Embryonic facial prominence (tissue), 1 donor: ENCODE results near the gene TRIM13.
A peak's percentile ranks its signal among the peaks of the same experiment; 100 is the strongest.
"Not testable (repeated sequence)": the region's sequence is repeated elsewhere in the genome, so short reads cannot be mapped to it uniquely, and the experiment has no call there.

Experiments
- DNase-seq: peaks from one replicate; pipeline ENCODE4 v3.0.0-alpha.2; 2016; ENCODE audit errors: extremely low spot score

TRIM13 gene

GRCh38 chr13:49996951-49997895 lies at the start of gene TRIM13:
Gene TRIM13 (plus strand): TSS chr13:49997042. CDS start chr13:50011941, 14,899 bp downstream.
- peak; percentile 83 for DNase-seq

GRCh38 chr13:49948777-49949270 lies 48.0 kb upstream of the TRIM13 start:
- not testable (repeated sequence) for DNase-seq

GRCh38 chr13:49951754-49952535 lies 44.9 kb upstream of the TRIM13 start:
- no peak for DNase-seq

GRCh38 chr13:49953560-49953959 lies 43.3 kb upstream of the TRIM13 start:
- no peak for DNase-seq

GRCh38 chr13:49954674-49955455 lies 42.0 kb upstream of the TRIM13 start:
- no peak for DNase-seq

- no peak for DNase-seq
Measured at GRCh38 chr13:49956131-49956530, 40.7 kb upstream of the TRIM13 start.

- no peak for DNase-seq
Measured at GRCh38 chr13:49958321-49958720, 38.5 kb upstream of the TRIM13 start.

GRCh38 chr13:49967456-49967855 lies 29.4 kb upstream of the TRIM13 start:
- DNase-seq: no peak

- no peak for DNase-seq
Measured at GRCh38 chr13:49972709-49973108, 24.1 kb upstream of the TRIM13 start.

GRCh38 chr13:49975826-49976225 lies 21.0 kb upstream of the TRIM13 start:
- DNase-seq: no peak

GRCh38 chr13:49976314-49977258 lies 20.3 kb upstream of the TRIM13 start:
- peak; percentile 54 for DNase-seq

GRCh38 chr13:49977992-49978391 lies 18.9 kb upstream of the TRIM13 start:
- DNase-seq: no peak

GRCh38 chr13:49980266-49980665 lies 16.6 kb upstream of the TRIM13 start:
- DNase-seq: no peak

GRCh38 chr13:49985129-49985528 lies 11.7 kb upstream of the TRIM13 start:
- DNase-seq: no peak

- no peak for DNase-seq
Measured at GRCh38 chr13:49986471-49986870, 10.4 kb upstream of the TRIM13 start.

GRCh38 chr13:49990612-49991011 lies 6.2 kb upstream of the TRIM13 start:
- not testable (repeated sequence) for DNase-seq

GRCh38 chr13:49993111-49993510 lies 3.7 kb upstream of the TRIM13 start:
- DNase-seq: no peak

GRCh38 chr13:49993666-49994065 lies 3.2 kb upstream of the TRIM13 start:
- no peak for DNase-seq

GRCh38 chr13:49995625-49996101 lies 1.2 kb upstream of the TRIM13 start:
- no peak for DNase-seq

- peak; percentile 86 for DNase-seq
Measured at GRCh38 chr13:49996161-49996915, 504 bp upstream of the TRIM13 start.
